Dendritic cell treated with granulocyte-macrophage colony-stimulating factor and Interleukin-4, amounts not matched to agents 40 ng/mL and 50 ng/mL, for 4 days (primary cell): Measurements from ENCODE around the gene MAGEA9B.
"Not testable (repeated sequence)": the region's sequence is repeated elsewhere in the genome, so short reads cannot be mapped to it uniquely, and the experiment has no call there.

Experiments
- H3K27ac Mint-ChIP-seq: one replicate; pipeline ENCODE4 v1.8.0; 2022; ENCODE audit warnings: mild to moderate bottlenecking, mixed read lengths
- H3K27me3 Mint-ChIP-seq: one replicate; pipeline ENCODE4 v1.8.0; 2022; ENCODE audit warnings: mild to moderate bottlenecking, mixed read lengths
- H3K36me3 Mint-ChIP-seq: one replicate; pipeline ENCODE4 v1.8.0; 2022; ENCODE audit warnings: low read depth, mixed read lengths
- H3K4me1 Mint-ChIP-seq: one replicate; pipeline ENCODE4 v1.8.0; 2022; ENCODE audit warnings: low read depth, mixed read lengths
- H3K4me3 Mint-ChIP-seq: one replicate; pipeline ENCODE4 v1.8.0; 2022; ENCODE audit warnings: mild to moderate bottlenecking, moderate library complexity, mixed read lengths
- H3K9me3 Mint-ChIP-seq: one replicate; pipeline ENCODE4 v1.8.0; 2022; ENCODE audit warnings: mixed read lengths
- intact Hi-C: fragments of 100-400 bp; cut with micrococcal nuclease; formaldehyde crosslinking; loops from one replicate; pipeline ENCODE4 v1.15.0; 2022

MAGEA9B gene

GRCh38 chrX:149587359-149587758 is at the start of gene MAGEA9B:
Gene MAGEA9B, minus strand, starts transcription at chrX:149587459. Its CDS starts 4,280 bp downstream, at chrX:149583179.
- H3K36me3 Mint-ChIP-seq, intact Hi-C loops, H3K9me3 Mint-ChIP-seq, H3K27ac Mint-ChIP-seq, H3K27me3 Mint-ChIP-seq, H3K4me1 Mint-ChIP-seq, H3K4me3 Mint-ChIP-seq: not testable (repeated sequence)

- intact Hi-C loops, result no loop called here
- H3K9me3 Mint-ChIP-seq, result no peaks in the 10 kb centered on the region
- H3K27ac Mint-ChIP-seq, result no peak overlapping the region
These were observed 46.3 kb upstream of the MAGEA9B start for GRCh38 chrX:149633511-149633910.

GRCh38 chrX:149631234-149632165 is 44.2 kb upstream of the MAGEA9B start, which contains the start of gene TMEM185A:
Gene TMEM185A, minus strand, starts transcription at chrX:149631792. Its CDS starts 212 bp downstream, at chrX:149631580.
- intact Hi-C loops, result no loop called here
- Mint-ChIP-seq H3K9me3 (no peaks in the 10 kb centered on the region), H3K27me3 (peaks cover 7% of the 10 kb centered on the region), H3K36me3 (peaks cover 6% of the 10 kb centered on the region), H3K4me1 (peaks cover 27% of the 10 kb centered on the region), H3K4me3 (peak within 1 kb of the TSS; percentile 92), H3K27ac (peak within 1 kb of the TSS; percentile 87)

More at GRCh38 chrX:149633511-149633910, 46.3 kb upstream of the MAGEA9B start:
- Mint-ChIP-seq H3K27me3 (peaks cover 7% of the 10 kb centered on the region), H3K4me3 (no peak overlapping the region), H3K36me3 (peaks cover 6% of the 10 kb centered on the region), H3K4me1 (peaks cover 22% of the 10 kb centered on the region)

GRCh38 chrX:149630681-149631233 is 43.5 kb upstream of the MAGEA9B start:
- Mint-ChIP-seq H3K4me1 (peaks cover 27% of the 10 kb centered on the region), H3K4me3 (peak overlapping the region; percentile 92), H3K27me3 (peaks cover 7% of the 10 kb centered on the region), H3K9me3 (no peaks in the 10 kb centered on the region), H3K27ac (peak overlapping the region; percentile 87), H3K36me3 (peaks cover 6% of the 10 kb centered on the region)
- intact Hi-C loops, result no loop called here

GRCh38 chrX:149629730-149630387 is 42.6 kb upstream of the MAGEA9B start:
- peaks cover 27% of the 10 kb centered on the region for H3K4me1 Mint-ChIP-seq
- intact Hi-C loops, result no loop called here
- H3K4me3 Mint-ChIP-seq, result peak overlapping the region; percentile 21
- no peaks in the 10 kb centered on the region for H3K9me3 Mint-ChIP-seq
- H3K27me3 Mint-ChIP-seq, result peaks cover 6% of the 10 kb centered on the region
- H3K36me3 Mint-ChIP-seq, result peaks cover 6% of the 10 kb centered on the region
- H3K27ac Mint-ChIP-seq, result no peak overlapping the region

GRCh38 chrX:149628768-149629167 is 41.5 kb upstream of the MAGEA9B start:
- H3K36me3 Mint-ChIP-seq, result peaks cover 6% of the 10 kb centered on the region
- no peak overlapping the region for H3K4me3 Mint-ChIP-seq
- peaks cover 5% of the 10 kb centered on the region for H3K27me3 Mint-ChIP-seq
- intact Hi-C loops, result no loop called here
- peaks cover 27% of the 10 kb centered on the region for H3K4me1 Mint-ChIP-seq
- no peak overlapping the region for H3K27ac Mint-ChIP-seq
- H3K9me3 Mint-ChIP-seq, result no peaks in the 10 kb centered on the region

- Mint-ChIP-seq H3K36me3 (peaks cover 6% of the 10 kb centered on the region), H3K27ac (no peak overlapping the region), H3K9me3 (no peaks in the 10 kb centered on the region), H3K27me3 (peaks cover 5% of the 10 kb centered on the region), H3K4me1 (peaks cover 27% of the 10 kb centered on the region), H3K4me3 (no peak overlapping the region)
- intact Hi-C loops, result no loop called here
These were observed 41.0 kb upstream of the MAGEA9B start for GRCh38 chrX:149628280-149628679.

- H3K36me3 Mint-ChIP-seq, H3K4me3 Mint-ChIP-seq, intact Hi-C loops, H3K27me3 Mint-ChIP-seq, H3K27ac Mint-ChIP-seq, H3K9me3 Mint-ChIP-seq: not testable (repeated sequence)
- peaks cover 22% of the 10 kb centered on the region for H3K4me1 Mint-ChIP-seq
These were observed 39.6 kb upstream of the MAGEA9B start for GRCh38 chrX:149626829-149627228.

GRCh38 chrX:149619662-149620061 is 32.4 kb upstream of the MAGEA9B start:
- intact Hi-C loops, result loop anchor here (10.0 kb wide), 1 partner anchor 105 kb away; no protein-coding TSS in a partner anchor
- not testable (repeated sequence) for H3K27ac Mint-ChIP-seq, H3K27me3 Mint-ChIP-seq, H3K4me3 Mint-ChIP-seq, H3K9me3 Mint-ChIP-seq, H3K36me3 Mint-ChIP-seq, H3K4me1 Mint-ChIP-seq

GRCh38 chrX:149618871-149619270 is 31.6 kb upstream of the MAGEA9B start:
- intact Hi-C loops, result loop anchor here (10.0 kb wide), 1 partner anchor 104 kb away; no protein-coding TSS in a partner anchor
- Mint-ChIP-seq H3K27me3 (no peaks in the 10 kb centered on the region), H3K36me3 (no peaks in the 10 kb centered on the region), H3K27ac (no peak overlapping the region), H3K9me3 (no peaks in the 10 kb centered on the region), H3K4me1 (no peaks in the 10 kb centered on the region), H3K4me3 (no peak overlapping the region)

- H3K36me3 Mint-ChIP-seq, result peaks cover 12% of the 10 kb centered on the region
- H3K9me3 Mint-ChIP-seq, result no peaks in the 10 kb centered on the region
- intact Hi-C loops, result loop anchor here (10.0 kb wide), 1 partner anchor 97 kb away; no protein-coding TSS in a partner anchor
- H3K27ac Mint-ChIP-seq, result no peak overlapping the region
- H3K27me3 Mint-ChIP-seq, result no peaks in the 10 kb centered on the region
- H3K4me3 Mint-ChIP-seq, result no peak overlapping the region
- peaks cover 8% of the 10 kb centered on the region for H3K4me1 Mint-ChIP-seq
These were observed 24.4 kb upstream of the MAGEA9B start for GRCh38 chrX:149611623-149612175.

GRCh38 chrX:149610511-149610910 is 23.3 kb upstream of the MAGEA9B start:
- H3K4me3 Mint-ChIP-seq, result no peak overlapping the region
- H3K27me3 Mint-ChIP-seq, result no peaks in the 10 kb centered on the region
- no peaks in the 10 kb centered on the region for H3K9me3 Mint-ChIP-seq
- no peak overlapping the region for H3K27ac Mint-ChIP-seq
- intact Hi-C loops, result loop anchor here (10.0 kb wide), 1 partner anchor 96 kb away; no protein-coding TSS in a partner anchor
- H3K36me3 Mint-ChIP-seq, result peaks cover 24% of the 10 kb centered on the region
- peaks cover 8% of the 10 kb centered on the region for H3K4me1 Mint-ChIP-seq

GRCh38 chrX:149607699-149608098 is 20.4 kb upstream of the MAGEA9B start:
- no peaks in the 10 kb centered on the region for H3K27me3 Mint-ChIP-seq
- H3K36me3 Mint-ChIP-seq, result peaks cover 38% of the 10 kb centered on the region
- H3K4me3 Mint-ChIP-seq, result no peak overlapping the region
- H3K9me3 Mint-ChIP-seq, result no peaks in the 10 kb centered on the region
- intact Hi-C loops, result no loop called here
- H3K27ac Mint-ChIP-seq, result no peak overlapping the region
- H3K4me1 Mint-ChIP-seq, result peaks cover 13% of the 10 kb centered on the region
